HG03196 (cell line): ENCODE measurements around the gene ALDH3A1.

Experiments
- ATAC-seq: cut with Tn5 transposase; IDR thresholded peaks from one replicate; pipeline ENCODE4 v1.9.1; 2021; ENCODE audit not compliant: unreplicated experiment

Gene ALDH3A1

DNA sequence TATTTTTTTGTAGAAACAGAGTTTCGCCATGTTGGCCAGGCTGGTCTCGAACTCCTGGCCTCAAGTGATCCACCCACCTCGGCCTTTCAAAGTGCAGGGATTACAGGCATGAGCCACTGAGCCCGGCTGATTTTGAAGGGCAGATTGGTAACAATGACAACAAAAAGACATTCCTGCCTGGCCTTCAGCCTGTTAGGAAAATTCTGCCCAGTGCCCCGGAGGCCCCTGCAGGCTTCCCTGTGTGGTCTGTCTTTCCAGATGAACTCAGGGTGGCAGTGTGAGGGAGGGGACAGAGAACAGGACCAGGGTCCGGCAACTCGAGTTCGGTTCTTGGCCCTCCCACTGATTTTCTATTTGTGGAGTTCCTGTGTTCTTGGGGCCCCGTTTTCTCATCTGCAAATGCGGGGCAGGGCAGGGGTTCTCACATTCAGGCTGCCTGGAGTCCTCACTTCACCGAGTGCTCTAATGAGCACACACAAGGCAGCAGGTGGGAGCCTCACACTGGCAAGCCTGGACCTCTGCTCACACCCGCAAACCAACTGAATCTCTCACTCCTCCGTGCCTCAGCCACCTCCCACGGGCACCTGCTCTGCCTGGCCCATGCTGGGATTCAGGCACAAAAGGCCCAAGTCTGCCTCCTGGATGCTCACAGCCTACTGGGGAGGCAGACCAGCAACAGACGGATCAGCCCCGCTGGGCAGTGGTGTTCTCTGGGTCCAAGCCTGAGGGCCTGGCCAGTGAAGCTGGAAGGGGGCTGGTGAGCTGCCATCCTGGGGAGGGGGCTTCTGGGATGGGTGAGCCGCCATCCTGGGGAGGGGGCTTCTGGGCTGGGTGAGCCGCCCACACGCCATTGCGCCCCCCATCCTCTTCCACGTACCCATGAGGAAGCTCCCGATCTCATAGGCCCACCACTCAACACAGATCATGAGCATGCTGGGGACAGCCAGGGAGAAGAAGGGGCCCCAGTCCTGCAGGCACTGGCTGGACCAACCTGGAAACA is 42.0 kb downstream of the ALDH3A1 start:
- no peak for ATAC-seq

DNA sequence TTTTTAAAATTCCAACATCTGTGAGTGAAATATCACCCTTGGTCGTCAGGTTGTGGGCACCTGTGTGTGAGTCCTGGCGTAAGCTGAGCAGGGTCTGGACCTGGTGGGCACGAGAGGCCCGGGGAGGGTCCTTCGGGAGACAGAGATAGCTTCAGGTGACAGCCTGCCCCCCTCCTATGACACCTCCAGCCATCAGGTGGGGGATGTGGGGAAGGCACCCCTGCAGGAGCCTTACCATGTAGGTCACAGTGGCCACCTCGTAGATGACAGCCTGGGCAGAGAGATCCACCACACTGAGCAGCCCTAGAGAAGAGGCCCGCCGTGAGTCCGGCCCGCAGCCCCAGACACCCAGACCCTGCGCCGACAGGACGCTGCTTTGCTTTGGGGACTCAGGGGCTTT is 42.9 kb downstream of the ALDH3A1 start:
- no peak for ATAC-seq

DNA sequence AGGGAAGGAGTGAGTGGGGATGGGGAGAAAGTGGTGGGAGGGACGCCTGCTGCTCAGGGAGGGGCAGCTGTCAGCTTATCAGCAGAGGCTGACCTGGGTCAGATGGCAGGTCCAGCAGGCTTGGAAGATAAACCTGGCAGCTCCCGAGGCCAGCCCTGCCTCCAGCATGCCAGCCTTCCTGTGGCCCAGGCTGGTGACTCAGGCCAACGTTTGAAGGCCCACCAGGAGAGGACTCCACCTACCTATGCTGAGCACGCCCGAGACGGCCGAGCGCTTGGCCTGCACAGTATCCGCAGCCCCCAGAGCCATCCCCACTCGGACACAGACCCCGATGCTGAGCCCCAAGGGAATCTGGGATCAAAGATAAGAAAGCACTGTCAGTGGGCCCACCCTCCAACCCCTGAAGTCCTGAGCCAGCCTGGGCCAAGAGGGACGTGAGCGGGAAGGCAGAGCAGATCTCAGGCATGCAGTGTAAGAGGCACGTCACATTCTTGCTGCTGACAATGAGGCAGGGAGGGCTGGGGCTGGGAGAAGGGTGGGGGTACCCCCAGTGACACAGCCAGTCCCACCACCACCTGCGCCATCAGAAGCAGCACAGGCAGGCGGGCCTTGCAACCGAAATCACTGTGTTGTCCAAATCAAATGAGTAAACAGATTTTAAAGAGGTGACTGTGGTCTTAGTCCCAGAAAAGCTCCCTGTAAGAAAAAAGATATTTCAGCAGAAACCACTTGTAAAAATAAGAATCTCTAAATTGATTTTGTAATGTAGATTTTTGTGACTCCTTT is 44.1 kb downstream of the ALDH3A1 start:
- ATAC-seq: no peak

DNA sequence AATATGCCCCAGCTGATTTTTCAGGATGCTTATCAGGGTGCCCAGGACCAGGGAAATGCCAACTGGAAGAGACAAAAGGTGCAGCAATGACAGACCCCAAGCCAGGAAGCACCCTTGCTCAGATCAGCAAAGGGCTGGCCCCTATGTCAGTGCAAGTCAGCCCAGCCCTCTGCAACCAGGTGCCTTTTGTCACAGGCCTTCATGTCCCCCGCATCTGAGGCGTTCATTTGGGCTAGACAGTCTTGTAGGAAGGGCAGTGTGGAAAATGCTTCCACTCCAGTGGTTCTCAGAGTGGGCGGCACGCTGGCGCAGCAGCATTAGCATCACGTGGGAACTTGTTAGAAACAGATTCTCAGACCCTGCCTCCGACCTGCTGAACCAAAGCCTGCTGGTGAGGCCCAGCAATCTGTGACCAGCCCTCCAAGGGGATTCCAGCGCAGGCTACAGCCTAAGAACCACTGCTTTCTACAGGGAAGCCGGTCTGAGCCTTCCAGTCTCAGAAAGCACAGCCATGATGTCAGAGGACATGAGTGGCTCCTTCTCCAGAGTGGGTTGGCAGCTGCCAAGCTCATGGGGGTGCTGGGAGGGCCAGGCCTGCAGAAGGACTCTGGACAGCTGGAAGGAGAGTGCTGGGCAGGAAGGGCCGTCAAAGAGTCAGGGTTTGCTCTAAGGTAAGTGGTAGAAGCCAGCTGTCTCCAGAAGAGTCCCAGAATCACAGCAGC is 44.8 kb downstream of the ALDH3A1 start:
- no peak for ATAC-seq

DNA sequence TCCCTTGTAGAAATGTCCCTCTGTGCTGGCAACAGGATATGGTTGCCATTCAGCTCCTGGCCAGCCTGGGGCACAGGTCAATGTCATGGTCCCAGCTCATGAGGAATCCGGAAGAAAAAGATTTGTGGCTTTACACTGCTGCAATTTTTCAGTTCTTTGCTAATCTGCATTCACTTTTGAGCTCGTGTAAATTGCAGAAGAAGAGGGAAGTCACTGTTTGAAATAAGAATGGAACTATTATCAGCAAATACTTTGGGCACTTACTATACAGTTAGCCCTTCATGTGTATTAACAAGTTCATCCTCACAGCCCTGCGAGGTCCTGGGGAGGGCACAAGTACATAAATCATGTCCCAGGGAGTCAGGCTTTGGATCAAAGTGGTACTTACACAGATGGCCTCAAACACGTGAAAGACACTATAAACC is 45.9 kb downstream of the ALDH3A1 start:
- ATAC-seq: no peak
